Measurements from ENCODE around the gene ZACN.
"Not testable (repeated sequence)": the region's sequence is repeated elsewhere in the genome, so short reads cannot be mapped to it uniquely, and the experiment has no call there.

The ZACN gene

DNA sequence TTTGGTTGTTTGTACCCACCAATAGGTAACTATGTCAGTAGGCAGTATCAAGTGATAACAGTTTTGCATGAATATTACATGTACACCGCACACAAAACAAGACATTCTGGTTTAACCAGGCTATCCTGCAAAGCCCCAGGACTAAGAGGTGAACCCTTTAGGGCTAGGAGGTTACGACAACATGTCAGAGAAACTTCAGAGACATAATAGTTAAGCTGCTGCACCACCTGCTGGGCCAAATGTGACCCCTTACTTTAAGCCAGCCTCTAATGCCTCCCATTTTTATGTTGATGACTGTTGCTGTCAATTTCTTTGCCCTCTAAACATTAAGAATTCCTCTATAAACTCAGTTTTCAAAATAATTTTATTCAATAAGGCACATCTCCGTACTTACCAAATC is 22.1 kb upstream of the ZACN start:
- no peak for DNase-seq

DNA sequence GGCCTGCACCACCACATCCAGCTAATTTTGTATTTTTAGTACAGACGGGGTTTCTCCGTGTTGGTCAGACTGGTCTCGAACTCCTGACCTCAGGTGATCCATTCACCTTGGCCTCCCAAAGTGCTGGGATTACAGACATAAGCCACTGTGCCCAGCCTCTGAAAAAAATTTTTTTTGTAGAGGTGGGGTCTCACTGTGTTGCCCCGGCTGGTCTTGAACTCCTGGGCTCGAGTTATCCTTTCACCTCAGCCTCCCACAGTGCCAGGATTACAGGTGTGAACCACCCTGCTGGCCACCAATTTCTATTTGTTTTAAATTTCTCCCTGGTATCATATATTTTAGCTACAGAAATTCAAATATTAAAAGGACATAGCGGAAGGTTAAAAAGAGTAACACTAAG is 20.7 kb upstream of the ZACN start:
- not testable (repeated sequence) for DNase-seq

DNA sequence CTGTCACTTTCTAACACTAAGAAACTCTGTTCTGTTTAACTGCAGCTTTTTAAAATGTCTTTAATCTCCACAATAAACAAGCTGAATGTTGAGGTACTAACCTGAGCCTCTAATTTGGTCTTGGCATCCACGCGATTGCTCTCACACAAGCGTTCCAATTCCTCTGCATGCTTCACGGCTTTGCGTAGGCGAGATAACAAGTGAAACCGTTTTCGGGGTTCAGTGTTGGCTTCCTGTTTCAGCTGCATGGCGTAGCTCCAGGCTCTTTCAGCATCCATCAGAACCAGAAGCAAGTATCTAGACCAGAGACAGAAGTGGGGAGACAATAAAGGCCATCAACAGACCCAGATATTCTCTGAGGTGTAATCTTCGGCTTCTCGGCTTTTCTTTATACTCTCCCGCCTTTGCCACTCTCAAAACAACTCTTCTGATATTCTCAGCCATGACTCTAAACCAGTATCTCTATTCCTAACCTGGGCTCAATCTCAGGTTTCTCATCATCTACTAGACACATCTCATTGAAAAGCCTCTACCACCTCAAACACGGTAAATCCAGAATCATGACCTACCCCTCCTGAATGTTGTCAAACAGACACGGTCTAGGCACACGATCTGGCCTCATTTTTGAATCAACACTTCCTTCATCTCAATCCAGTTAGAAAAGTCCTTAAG is 15.0 kb upstream of the ZACN start:
- DNase-seq, result peak; percentile 65

DNA sequence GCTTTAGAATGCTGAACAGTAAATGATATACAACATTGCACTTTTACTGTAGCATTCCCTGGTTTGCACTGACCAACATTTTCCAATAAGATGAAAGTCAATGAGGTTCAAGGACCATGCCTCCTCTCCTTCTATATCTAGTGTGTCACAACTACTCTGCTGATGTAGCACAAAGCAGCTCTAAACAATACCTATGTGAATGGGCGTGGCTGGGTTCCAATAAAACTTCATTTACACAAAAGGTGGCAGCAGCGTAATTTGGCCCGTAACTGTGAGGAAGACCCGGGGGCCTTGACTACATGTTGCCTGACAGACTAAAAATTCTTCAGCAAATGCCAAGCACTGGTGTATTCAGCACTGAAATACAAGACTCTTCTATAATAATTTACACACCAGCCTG is 13.2 kb upstream of the ZACN start:
- DNase-seq, result no peak

DNA sequence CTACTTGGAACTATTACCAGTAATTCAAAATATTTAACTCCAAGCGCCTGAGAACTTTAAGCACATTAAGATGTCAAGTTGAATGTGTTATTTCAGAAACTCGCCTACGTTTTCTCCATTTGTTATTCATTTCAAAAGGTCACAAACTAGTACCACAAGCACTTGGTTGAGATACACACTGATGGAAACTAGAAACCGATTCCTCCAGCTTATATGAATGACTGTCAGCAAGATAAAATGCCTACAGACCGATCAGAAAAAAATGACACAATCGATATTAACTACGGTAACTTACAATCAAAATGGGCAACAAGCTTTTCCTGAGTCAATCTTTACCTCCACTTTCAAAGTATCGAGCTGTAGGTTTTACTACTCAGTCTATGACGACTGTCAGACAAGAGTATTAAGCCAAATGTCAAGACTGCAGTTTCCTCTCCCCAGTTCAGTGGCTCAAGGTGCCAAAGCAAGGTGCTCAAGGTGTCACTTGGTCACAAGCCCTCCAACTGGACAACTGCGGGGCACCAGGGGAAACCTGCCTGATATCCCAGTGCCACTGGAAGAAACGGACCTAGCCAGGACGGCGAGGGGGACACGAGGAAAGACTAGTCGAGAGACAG is 7.3 kb upstream of the ZACN start:
- peak; percentile 62 for DNase-seq

DNA sequence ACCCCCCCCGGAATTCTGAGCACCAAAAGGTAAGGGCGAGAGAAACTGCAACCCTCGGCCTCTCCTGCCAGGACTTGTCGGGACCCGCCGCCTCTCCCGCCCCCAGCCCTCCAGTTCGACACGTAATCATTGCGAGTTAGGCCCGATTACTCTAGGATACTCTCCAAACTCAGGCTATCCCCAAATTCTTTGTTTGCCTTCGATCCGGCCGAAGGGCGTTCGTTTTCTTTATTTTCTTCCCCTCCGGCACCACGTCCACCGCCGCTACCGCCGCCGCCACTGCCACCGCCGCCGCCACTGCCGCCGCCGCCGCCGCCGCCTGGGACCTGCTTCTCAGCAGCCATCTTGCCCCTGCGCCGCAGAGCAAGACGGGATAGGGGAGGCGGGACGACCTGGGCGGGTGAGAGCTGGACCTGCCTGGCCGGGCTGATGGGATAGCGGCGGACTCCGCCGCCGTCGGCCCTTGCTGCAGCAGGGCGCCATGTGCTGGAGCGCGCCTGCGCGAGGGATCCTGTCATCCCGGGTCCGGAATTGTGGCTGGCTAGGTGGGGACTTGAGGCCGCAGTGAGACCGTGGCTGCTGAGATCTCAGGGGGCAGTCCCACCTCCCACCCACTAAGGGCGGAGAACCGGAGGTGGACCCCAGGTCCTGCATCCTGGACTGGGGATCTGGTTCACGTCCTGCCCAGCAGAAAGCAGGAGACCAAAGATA is 6.7 kb upstream of the ZACN start, which contains the start of gene SRP68:
Gene SRP68, minus strand, starts transcription at position 370 of the 711 bp plus-strand sequence. Its CDS starts 26 bp downstream, at position 344.
- DNase-seq, result peak; percentile 93

DNA sequence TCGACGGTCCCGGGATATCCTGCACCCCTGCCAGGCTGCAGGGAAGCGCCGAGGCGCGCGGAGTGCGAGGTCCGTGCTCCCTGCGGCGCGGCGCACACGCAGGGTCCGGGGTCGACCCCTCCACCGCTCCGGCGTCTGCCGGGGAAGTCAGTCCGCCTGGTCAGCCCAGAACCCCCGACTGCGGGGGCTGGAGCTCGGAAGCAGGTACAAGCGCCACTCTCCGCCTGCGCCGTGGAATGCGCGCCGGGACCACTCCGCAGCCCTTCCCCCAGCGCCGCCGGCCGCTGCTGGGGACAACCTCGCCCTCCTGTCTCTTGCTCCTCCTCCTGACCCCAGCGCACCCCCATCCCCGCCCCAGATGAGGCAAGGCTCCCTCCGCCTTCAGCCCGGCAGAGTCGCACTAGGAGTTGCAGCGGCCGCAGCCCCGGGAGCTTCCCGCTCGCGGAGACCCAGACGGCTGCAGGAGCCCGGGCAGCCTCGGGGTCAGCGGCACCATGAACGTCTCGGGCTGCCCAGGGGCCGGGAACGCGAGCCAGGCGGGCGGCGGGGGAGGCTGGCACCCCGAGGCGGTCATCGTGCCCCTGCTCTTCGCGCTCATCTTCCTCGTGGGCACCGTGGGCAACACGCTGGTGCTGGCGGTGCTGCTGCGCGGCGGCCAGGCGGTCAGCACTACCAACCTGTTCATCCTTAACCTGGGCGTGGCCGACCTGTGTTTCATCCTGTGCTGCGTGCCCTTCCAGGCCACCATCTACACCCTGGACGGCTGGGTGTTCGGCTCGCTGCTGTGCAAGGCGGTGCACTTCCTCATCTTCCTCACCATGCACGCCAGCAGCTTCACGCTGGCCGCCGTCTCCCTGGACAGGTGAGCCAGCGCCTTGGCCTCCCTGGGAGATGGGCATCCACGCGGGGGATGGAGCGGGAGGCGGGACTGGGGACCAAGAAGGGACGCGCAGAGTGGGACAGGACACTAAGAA is 4.3 kb upstream of the ZACN start, which contains the start of gene GALR2:
Gene GALR2, plus strand, starts transcription at position 392 of the 974 bp plus-strand sequence. Its CDS starts 103 bp downstream, at position 495.
- no peak for DNase-seq

DNA sequence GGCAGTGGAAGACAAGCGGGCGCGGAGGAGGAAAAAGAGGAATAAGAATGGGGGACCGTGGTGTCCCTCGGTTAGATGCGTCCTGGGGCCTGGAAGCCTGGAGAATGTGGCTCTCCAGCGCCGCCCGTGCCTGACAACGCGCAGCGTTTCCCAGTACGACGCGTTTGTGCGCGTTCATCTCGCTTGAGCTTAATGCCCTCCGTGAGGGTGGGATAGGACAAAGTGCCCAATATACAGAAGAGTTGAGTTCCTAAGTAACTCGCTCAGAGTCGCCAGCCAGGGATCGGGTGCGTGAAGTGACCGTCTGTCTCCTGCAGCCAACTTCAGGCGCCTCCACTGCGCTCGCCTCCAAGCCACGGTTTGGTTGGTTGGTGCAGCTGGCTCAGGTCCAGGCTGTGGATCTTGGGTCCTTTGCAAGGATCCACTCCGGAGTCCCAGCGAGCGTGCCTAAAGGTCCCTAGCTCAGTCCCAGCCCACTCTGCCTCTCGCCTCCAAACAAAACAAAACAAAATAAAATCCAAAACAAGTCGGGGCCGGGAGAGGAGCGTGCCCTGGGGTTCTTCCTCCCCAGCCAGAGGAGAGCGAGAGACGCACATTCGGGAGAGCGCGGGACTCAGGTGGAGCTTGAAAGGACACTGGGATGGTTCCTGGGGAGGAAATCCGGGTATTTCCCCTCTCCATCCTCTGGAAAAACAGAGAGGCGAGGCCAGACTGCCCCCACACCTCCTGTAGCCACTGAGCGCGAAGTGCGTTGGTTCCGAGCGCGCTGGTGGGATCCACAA is 3.4 kb upstream of the ZACN start:
- DNase-seq, result no peak

DNA sequence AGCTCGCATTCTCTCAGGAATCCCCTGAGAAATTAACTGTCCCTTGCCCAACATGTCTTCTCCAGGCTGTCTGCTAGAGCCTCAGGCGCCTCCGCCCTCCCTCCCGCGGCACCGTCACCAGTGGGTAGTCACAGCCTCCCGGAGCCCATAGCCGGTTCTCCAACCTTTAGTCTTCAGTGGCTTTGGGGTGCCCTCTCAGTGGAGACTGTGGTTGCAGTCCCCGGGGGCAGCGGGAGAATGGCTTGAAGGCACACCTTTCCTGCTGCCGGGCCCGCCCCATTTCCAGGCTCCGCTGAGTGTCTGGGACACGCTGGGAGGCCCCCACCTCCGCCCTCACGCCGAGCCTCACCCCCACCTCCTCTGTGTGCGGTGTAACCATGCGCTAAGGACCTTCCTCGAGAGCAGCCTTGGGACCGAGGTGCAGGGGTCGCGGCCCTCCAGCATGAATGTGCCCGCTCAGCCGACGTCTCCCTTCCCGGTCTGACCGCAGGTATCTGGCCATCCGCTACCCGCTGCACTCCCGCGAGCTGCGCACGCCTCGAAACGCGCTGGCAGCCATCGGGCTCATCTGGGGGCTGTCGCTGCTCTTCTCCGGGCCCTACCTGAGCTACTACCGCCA is 2.7 kb upstream of the ZACN start:
- no peak for DNase-seq

DNA sequence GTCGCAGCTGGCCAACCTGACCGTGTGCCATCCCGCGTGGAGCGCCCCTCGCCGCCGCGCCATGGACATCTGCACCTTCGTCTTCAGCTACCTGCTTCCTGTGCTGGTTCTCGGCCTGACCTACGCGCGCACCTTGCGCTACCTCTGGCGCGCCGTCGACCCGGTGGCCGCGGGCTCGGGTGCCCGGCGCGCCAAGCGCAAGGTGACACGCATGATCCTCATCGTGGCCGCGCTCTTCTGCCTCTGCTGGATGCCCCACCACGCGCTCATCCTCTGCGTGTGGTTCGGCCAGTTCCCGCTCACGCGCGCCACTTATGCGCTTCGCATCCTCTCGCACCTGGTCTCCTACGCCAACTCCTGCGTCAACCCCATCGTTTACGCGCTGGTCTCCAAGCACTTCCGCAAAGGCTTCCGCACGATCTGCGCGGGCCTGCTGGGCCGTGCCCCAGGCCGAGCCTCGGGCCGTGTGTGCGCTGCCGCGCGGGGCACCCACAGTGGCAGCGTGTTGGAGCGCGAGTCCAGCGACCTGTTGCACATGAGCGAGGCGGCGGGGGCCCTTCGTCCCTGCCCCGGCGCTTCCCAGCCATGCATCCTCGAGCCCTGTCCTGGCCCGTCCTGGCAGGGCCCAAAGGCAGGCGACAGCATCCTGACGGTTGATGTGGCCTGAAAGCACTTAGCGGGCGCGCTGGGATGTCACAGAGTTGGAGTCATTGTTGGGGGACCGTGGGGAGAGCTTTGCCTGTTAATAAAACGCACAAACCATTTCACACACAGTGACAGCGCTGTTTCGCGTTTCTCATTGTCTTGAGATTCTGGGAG is 2.0 kb upstream of the ZACN start:
- peak; percentile 32 for DNase-seq

DNA sequence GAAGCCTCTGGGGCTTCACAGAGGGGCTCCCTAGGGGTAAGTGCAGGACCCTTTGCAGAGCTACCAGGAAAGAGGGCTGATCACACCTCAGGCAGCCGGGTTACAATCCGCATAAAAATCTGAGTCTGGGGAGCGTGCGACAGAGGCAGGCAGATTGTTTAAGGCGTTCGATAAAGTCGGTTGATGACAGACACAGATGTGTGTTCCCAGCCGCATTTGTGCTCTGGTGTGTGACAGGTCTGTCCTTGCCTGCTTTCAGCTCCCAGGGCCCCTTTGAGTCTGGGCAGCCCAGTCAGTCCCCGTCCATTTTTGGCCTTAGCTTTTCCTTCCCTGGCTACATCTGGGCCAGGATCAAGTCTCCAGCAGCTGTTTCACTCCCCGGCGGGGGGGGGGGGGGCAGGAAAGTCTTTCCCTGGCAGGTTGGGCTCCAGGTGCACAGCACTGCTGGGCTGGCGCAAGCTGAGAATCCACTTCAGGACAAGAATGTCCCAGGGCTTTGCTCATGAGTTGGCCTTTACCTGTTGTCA is 1.3 kb upstream of the ZACN start:
- no peak for DNase-seq

DNA sequence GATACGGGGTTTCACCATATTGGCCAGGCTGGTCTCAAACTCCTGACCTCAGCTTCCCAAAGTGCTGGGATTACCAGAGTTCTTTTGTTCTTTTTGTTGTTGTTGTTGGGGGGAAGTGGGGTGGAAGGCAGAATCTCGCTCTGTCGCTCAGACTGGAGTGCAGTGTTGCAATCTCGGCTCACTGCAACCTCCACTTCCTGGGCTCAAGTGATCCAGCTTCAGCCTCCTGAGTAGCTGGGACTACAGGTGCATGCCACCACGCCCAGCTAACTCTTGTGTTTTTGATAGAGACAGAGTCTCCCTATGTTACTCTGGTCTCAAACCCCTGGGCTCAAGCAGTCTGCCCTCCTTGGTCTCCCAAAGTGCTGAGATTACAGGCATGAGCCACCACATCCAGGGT is 612 bp upstream of the ZACN start:
- DNase-seq, result not testable (repeated sequence)

DNA sequence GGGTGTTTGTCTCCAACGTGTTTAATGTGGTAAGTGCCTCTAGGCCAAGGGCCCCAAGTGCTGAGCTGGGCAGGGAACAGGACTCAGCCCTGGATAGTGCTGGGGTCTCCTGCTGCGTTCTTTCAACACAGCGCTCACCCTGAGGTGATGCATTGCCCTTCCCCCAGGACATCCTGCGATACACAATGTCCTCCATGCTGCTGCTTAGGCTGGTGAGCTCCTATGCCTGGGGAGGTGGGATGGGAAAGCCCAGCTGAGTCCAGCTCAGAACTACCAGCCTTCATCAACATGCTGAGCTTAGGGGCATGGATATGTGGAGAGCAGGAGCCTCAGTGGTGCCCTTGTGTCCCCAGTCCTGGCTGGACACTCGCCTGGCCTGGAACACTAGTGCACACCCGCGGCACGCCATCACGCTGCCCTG is 563 bp downstream of the ZACN start:
- no peak for DNase-seq

DNA sequence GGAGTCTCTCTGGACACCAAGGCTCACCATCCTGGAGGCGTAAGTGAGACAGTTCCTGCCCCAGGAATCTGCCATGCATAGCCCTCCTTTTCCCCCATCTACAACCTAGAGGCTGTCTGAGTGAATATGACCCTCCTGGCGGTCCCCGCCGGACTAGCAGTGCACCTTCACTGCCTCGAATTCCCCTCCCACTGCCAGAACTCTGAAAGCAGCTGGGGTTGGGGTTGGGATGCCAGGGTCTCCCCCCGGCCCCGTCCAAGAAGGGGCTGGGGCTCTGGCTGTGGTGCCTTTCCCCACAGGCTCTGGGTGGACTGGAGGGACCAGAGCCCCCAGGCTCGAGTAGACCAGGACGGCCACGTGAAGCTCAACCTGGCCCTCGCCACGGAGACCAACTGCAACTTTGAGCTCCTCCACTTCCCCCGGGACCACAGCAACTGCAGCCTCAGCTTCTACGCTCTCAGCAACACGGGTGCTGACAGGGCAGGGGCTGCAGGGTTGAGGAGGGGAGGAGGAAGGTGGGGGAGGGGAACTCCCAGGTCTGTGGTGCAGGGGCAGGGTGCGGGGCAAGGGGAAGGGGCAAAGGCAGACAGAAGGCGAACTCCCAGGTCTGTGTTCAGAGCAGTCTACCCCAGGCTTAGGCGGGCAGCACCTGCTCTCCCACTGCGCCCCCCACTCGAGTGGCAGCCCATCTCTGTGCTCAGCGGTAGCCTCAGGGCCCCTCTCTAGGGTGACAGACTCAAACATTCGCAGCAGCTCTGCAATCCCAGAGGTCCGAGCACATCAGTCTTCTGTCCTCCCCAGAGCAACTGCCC is 1.2 kb downstream of the ZACN start:
- DNase-seq, result no peak

DNA sequence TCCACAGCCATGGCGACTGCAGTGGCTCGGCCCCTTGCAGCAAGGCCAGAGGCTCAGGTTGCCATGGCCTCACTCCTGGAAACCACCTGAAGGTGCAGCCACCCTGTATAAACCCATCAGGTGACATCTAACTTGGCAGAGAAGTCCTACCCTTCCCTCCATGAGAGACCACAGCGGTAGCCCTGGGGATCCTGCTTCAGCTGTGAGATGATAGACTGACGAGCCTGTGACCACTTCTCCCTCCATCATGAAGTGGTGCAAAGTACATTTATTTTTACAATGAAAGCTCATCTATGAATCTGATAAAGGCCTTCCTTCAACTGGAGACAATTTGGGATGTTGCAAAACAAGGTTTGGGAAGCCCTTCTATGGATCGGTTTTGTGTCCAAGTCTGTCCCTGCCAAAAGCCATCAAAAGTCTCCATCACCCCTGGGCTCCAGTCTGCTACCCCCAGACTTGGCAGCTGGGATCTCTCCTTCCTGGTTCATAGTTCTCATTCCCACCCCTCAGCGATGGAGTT is 1.8 kb downstream of the ZACN start:
- no peak for DNase-seq

DNA sequence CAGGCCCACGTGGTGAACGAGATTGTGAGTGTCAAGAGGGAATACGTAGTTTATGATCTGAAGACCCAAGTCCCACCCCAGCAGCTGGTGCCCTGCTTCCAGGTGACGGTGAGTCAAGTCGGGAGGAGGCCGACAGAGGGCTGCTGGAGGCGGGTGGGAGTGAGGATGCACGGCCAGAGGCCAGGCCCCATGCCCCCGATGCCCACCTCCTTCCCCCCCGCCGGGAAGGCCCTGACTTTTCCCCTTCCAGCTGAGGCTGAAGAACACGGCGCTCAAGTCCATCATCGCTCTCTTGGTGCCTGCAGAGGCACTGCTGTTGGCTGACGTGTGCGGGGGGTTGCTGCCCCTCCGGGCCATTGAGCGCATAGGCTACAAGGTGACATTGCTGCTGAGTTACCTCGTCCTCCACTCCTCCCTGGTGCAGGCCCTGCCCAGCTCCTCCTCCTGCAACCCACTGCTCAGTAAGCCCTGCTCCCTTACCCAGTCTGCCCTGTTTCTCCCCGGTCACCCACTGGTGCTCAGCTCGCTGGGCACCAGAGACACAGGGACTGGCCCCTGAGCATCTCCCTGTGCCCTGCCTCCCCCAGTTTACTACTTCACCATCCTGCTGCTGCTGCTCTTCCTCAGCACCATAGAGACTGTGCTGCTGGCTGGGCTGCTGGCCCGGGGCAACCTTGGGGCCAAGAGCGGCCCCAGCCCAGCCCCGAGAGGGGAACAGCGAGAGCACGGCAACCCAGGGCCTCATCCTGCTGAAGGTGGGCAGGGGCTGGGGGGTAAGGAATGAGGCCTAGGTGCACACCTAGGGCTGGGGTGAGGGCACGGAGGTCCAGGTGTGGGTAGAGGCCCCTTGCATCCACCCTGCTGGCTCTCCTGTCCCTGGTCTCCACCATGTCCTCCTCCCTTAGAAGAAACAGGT is 2.6 kb downstream of the ZACN start:
- no peak for DNase-seq

DNA sequence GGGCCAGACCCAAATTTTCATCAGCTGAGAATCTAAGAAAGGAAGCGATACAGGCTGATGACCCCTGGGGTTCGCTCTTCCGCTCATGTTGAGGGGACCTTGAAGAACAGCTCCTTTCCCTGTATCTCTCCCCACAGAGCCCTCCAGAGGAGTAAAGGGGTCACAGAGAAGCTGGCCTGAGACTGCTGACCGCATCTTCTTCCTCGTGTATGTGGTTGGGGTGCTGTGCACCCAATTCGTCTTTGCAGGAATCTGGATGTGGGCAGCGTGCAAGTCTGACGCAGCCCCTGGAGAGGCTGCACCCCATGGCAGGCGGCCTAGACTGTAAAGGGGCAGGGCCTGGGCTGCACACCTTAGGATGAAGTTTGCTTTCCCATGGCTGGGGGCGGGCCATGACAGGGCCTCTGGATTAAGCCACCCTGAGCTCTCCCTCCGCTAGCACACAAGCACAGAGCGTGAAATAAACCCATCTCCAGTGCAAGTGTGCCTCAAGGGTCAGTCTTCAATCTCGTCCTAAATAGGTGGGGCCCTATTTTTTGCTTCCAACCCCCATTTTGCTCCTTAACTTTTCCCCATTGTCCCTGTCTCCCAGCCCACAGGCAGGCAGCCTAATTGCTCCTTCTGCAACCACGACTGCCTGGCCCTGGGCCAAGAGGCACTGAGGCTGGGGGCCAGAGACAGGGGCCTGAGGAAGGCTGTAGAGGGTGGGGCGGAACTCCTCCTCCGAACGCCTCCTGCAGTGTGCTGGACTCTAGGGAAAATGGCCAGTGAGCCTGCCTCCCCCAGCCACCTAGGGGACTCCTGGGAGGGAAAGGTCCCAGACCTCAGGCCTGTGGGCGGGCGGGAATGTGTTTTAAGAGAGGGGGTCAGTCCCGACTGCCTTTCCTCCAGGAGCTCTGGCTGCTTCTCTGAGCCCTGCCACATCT is 3.6 kb downstream of the ZACN start:
- no peak for DNase-seq
